Measurements from ENCODE around the gene EARS2.

GRCh38 chr16:23494188-23494587 is 63.0 kb downstream of the EARS2 start:
- TF ChIP-seq SP1 (IDR thresholded peaks at IDR 0.05) (no peak), FOXA1 (IDR thresholded peaks at IDR 0.05) (no peak), FOXM1 (IDR thresholded peaks at IDR 0.05; ENCODE audit: borderline replicate concordance) (no peak), BHLHE40 (IDR thresholded peaks at IDR 0.05; ENCODE audit: borderline replicate concordance) (no peak), HDGF (IDR thresholded peaks at IDR 0.05; ENCODE audit: borderline replicate concordance) (no peak), ELF4 (IDR thresholded peaks at IDR 0.05) (no peak), L3MBTL2 (conservative IDR thresholded peaks at IDR 0.05) (no peak), SUZ12 (IDR thresholded peaks at IDR 0.05) (no peak), LEF1 (IDR thresholded peaks at IDR 0.05; ENCODE audit: borderline replicate concordance) (no peak), ARNT (IDR thresholded peaks at IDR 0.05) (no peak), TARDBP (IDR thresholded peaks at IDR 0.05) (no peak), FOXK2 (IDR thresholded peaks at IDR 0.05) (no peak), CTBP1 (IDR thresholded peaks at IDR 0.05; ENCODE audit: borderline replicate concordance) (no peak)
- TF ChIP-seq, protein P1, sequence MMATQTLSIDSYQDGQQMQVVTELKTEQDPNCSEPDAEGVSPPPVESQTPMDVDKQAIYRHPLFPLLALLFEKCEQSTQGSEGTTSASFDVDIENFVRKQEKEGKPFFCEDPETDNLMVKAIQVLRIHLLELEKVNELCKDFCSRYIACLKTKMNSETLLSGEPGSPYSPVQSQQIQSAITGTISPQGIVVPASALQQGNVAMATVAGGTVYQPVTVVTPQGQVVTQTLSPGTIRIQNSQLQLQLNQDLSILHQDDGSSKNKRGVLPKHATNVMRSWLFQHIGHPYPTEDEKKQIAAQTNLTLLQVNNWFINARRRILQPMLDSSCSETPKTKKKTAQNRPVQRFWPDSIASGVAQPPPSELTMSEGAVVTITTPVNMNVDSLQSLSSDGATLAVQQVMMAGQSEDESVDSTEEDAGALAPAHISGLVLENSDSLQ (IDR thresholded peaks at IDR 0.05), result no peak
